PFSK-1 (cell line): Measurements from ENCODE around the gene C18orf63.

Experiments
- FOXP2 ChIP-seq: optimal IDR thresholded peaks from 2 replicates; pipeline ENCODE3; 2011; ENCODE audit warnings: borderline replicate concordance, control low read depth, inconsistent platforms; ENCODE audit not compliant: insufficient read depth; ENCODE audit errors: extremely low read length, extremely low read depth
- POLR2AphosphoS5 ChIP-seq: IDR thresholded peaks from 2 replicates; pipeline ENCODE4 v1.6.1; 2012; ENCODE audit warnings: low read depth, mild to moderate bottlenecking, control low read depth, low read length, moderate library complexity
- SIN3A ChIP-seq: IDR thresholded peaks from 2 replicates; pipeline ENCODE4 v1.6.1; 2012; ENCODE audit warnings: mild to moderate bottlenecking, low read length, moderate library complexity, borderline replicate concordance; ENCODE audit not compliant: insufficient read depth
- TAF1 ChIP-seq: IDR thresholded peaks from 2 replicates; pipeline ENCODE4 v1.6.1; 2012; ENCODE audit warnings: low read length, control low read depth, borderline replicate concordance; ENCODE audit not compliant: insufficient read depth
- TF ChIP-seq, protein P1 (sequence below), 2 experiments: IDR thresholded peaks; 2 replicates each; pipeline versions ENCODE4 v1.6.1 to v1.8.0; 2011 to 2012; ENCODE audit warnings: low read depth in 2 of 2, low read length in 2 of 2, control low read depth in 1 of 2, inconsistent platforms in 1 of 2, mild to moderate bottlenecking in 1 of 2, moderate library complexity in 1 of 2; ENCODE audit not compliant: insufficient read depth in 1 of 2

Gene C18orf63

DNA sequence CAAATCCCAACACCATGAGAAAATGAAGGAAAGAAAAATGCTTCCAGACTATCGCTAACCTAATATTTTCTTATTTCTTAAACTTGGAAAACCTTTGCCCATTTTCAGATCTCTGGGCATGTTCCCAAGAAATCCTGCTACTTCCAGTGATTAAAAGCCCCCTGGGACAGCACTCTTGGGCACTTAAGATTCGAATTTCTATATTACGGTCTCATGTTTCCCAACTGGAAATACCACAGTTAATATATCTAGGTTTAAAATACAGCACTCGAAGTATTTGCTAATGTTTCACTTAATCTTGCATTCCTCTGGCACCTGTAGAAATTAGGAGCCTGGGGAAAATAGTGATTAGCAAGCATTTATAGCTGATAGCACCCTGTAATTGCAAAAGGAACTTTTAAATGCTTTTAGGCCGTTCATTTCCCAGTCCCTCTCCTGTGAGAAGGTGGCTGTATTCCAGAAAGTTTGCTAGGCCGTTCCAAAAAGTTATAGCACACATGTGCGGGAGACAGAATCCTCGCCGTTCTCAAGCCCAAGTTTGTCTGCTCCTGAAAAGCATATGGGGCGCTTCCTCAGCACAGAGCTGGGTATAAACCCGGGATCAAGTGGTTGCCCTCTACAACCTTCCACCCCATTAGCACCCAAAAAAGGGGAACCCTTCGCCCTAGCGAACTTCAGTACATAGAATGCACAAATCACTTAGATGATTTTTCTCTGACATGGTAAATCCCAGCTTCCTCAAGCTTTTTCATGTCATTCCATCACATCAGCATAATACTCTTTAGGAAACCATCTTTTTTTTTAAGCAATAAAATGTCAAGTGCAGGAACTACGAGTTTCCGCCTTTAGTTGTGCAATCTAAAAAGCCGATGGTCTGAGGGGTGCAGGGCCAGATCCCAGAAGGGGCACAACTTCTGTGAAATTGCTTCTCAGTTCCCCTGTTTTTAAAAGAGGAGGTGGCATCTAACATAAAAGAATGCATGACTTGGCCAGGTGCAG is 80.8 kb downstream of the C18orf63 start:
- TF ChIP-seq SIN3A: no peak
- no peak for TF ChIP-seq TAF1
- no peak for TF ChIP-seq POLR2AphosphoS5
- TF ChIP-seq, protein P1, sequence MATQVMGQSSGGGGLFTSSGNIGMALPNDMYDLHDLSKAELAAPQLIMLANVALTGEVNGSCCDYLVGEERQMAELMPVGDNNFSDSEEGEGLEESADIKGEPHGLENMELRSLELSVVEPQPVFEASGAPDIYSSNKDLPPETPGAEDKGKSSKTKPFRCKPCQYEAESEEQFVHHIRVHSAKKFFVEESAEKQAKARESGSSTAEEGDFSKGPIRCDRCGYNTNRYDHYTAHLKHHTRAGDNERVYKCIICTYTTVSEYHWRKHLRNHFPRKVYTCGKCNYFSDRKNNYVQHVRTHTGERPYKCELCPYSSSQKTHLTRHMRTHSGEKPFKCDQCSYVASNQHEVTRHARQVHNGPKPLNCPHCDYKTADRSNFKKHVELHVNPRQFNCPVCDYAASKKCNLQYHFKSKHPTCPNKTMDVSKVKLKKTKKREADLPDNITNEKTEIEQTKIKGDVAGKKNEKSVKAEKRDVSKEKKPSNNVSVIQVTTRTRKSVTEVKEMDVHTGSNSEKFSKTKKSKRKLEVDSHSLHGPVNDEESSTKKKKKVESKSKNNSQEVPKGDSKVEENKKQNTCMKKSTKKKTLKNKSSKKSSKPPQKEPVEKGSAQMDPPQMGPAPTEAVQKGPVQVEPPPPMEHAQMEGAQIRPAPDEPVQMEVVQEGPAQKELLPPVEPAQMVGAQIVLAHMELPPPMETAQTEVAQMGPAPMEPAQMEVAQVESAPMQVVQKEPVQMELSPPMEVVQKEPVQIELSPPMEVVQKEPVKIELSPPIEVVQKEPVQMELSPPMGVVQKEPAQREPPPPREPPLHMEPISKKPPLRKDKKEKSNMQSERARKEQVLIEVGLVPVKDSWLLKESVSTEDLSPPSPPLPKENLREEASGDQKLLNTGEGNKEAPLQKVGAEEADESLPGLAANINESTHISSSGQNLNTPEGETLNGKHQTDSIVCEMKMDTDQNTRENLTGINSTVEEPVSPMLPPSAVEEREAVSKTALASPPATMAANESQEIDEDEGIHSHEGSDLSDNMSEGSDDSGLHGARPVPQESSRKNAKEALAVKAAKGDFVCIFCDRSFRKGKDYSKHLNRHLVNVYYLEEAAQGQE (IDR thresholded peaks at IDR 0.05; ENCODE audit: insufficient read depth in 1 of 2, low read depth in 2 of 2, low read length in 2 of 2): no peak
- no peak for TF ChIP-seq FOXP2

DNA sequence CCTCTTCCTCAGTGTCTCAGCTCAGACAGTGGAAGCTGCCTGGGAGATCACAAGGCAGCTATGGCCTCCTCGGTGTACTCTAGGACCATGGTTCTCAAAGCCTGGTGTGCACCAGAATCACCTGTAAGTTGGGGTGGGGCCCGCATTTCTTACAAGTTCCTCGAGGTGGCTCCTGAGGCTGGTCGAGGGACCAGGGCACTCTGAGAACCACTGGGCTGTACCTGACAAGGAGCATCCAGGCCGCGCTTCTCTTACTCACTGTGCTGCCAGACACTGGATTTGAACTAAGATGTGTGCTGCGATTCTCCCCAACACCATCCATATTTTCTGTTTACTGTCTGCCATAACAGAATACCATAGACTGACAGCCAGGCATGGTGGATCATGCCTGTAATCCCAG is 81.9 kb downstream of the C18orf63 start:
- TF ChIP-seq, protein P1 (IDR thresholded peaks at IDR 0.05; ENCODE audit: insufficient read depth in 1 of 2, low read depth in 2 of 2, low read length in 2 of 2): no peak
- TF ChIP-seq TAF1: no peak
- no peak for TF ChIP-seq POLR2AphosphoS5
- no peak for TF ChIP-seq SIN3A

DNA sequence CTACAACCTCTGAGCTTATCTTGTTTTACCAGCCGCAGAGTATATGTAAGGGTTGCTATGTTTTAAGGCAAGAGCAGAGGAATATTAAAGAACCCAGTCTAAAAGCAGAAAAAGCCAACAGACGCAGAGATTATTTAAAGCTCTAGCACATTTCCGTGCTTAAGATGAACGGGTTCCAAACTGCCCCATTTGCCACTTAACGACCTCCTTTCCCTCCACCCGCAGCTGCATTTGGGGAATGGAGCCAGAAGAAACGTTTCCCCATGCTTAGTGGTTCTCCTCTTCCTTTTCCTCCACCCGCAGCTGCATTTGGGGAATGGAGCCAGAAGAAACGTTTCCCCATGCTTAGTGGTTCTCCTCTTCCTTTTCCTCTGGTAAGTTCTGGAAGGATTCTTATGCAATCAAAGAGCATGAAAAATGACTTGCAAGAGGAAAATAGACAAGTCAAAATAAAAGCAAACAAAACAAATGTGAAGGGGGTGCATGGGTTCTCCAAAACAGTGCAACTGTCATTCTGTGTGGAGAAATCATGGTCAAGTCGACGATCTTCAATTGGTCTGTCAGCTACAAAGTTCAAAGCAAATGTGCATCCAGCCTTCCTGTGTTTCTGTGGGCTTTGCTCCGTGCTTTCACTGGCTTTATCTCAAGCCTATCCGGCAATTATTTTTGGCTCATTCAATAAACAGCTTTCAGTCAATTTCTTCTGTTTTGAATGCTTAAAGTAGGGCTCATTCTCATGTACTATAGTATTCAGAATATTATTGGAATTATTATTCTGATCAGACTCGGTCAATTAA is 83.7 kb downstream of the C18orf63 start:
- no peak for TF ChIP-seq POLR2AphosphoS5

DNA sequence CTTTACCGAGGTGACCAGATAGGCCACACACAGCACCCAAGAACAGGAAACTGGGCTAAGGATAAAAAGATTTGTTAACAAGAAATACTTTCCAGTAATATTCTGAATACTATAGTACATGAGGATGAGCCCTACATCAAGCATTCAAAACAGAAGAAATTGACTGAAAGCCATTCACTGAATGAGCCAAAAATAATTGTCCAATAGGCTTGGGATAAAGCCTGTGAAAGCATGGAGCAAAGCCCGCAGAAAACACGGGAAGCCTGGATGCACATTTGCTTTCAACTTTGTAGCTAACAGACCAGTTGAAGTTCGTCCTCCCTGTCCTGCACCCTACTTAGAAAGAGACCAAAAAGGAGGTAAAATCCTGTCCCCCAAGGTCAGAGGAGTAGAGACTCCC is 85.2 kb downstream of the C18orf63 start:
- TF ChIP-seq TAF1 (no peak), FOXP2 (no peak), POLR2AphosphoS5 (no peak), SIN3A (no peak)
- TF ChIP-seq, protein P1 (IDR thresholded peaks at IDR 0.05; ENCODE audit: insufficient read depth in 1 of 2, low read depth in 2 of 2, low read length in 2 of 2): no peak

DNA sequence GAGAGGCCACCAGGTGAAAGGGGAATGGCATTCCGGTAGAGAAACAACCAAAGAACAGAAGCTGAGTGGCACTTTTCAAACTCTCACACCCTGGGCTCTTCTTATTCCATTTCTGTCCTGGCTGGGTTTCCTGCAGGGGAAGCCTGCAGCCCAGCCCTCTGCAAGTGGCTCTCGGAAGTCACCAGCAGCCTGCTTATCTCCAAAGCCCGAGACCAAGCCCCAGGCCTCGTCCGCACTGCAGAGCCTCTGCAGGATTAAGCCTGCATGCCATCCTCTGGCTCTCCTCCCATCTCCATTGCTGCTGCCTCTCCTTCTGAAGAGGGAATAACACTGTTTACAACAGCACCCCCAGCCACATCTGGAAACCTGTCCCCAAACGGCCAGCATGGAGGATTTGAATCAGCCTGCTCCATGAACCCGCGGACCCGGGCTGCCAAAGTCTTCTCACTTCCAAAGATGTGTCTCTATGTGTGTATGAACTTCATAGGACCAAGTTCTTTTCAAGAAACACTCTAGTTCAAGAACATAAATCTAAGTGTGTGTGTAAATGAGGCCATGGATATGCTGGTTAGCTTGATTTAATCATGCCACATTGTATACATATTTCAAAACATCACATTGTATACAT is 87.3 kb downstream of the C18orf63 start:
- TF ChIP-seq POLR2AphosphoS5 (no peak), SIN3A (no peak), FOXP2 (no peak), TAF1 (no peak)
- TF ChIP-seq, protein P1 (IDR thresholded peaks at IDR 0.05; ENCODE audit: insufficient read depth in 1 of 2, low read depth in 2 of 2, low read length in 2 of 2): no peak
